Suprapubic skin (tissue), 4 donors: ENCODE results near the gene FSTL1. TPM values are rescaled to one million over a fixed set of nuclear protein-coding genes. Genes with fewer than 3 reads are reported as not detected.

Source experiments
- DNase-seq, 2 donors: peaks; one replicate each; pipeline ENCODE4 v3.0.0-alpha.2; 2019; ENCODE audit warnings: low spot score in 2 of 2
- H3K27ac ChIP-seq: fragments of 200-600 bp; sonication (generic); one replicate; pipeline ENCODE4 v1.5.1; 2019
- H3K27me3 ChIP-seq: fragments of 200-600 bp; sonication (generic); one replicate; pipeline ENCODE4 v1.5.1; 2019
- H3K36me3 ChIP-seq: fragments of 200-600 bp; sonication (generic); one replicate; pipeline ENCODE4 v1.5.1; 2019
- H3K4me1 ChIP-seq: fragments of 200-600 bp; sonication (generic); one replicate; pipeline ENCODE4 v1.5.1; 2019
- H3K4me3 ChIP-seq: fragments of 200-600 bp; sonication (generic); one replicate; pipeline ENCODE4 v1.5.1; 2019; ENCODE audit warnings: mild to moderate bottlenecking
- H3K9me3 ChIP-seq: fragments of 200-600 bp; sonication (generic); one replicate; pipeline ENCODE4 v1.5.1; 2019
- CTCF ChIP-seq, 2 donors: fragments of 200-600 bp in 1 of 2; fragments of 450-650 bp in 1 of 2; sonication (generic) in 1 of 2; IDR thresholded peaks; one replicate each; pipeline ENCODE4 v1.5.1; 2016 to 2019; ENCODE audit warnings: antibody characterized with exemption in 2 of 2, mild to moderate bottlenecking in 1 of 2, moderate library complexity in 1 of 2
- EP300 ChIP-seq: sonication (generic); formaldehyde crosslinking; IDR thresholded peaks from one replicate; pipeline ENCODE4 v1.6.1; 2017; ENCODE audit warnings: antibody characterized with exemption
- POLR2A ChIP-seq, 2 donors: fragments of 450-650 bp; IDR thresholded peaks; one replicate each; pipeline ENCODE4 v1.6.1; 2017; ENCODE audit warnings: antibody characterized with exemption in 2 of 2, mild to moderate bottlenecking in 2 of 2, moderate library complexity in 2 of 2
- POLR2AphosphoS5 ChIP-seq, 3 donors: sonication (generic); formaldehyde crosslinking; IDR thresholded peaks; one replicate each; pipeline ENCODE4 v1.6.1; 2017; ENCODE audit warnings: antibody characterized with exemption in 3 of 3
- WGBS: methylation state at CpG from one replicate; pipeline ENCODE4 v1.1.5; 2018; 5-methylcytosine and 5-hydroxymethylcytosine counted together
- total RNA-seq, 4 donors: library from RNA; depleted of rRNA; stranded (reverse); fragments of >200 nt; gene quantifications; one replicate each; pipeline ENCODE4 v1.1.0, GENCODE V29; 2016

Gene FSTL1
- total RNA-seq, 4 donors from 2014 or later, result 58.3 to 75.3 (median 63.9) TPM

- 2% methylated on average over 32 of the region's 32 CpGs for WGBS
- Histone ChIP-seq H3K36me3 (no peaks in the 10 kb centered on the region), H3K27ac (peak overlapping the region; percentile 97), H3K27me3 (no peaks in the 10 kb centered on the region), H3K4me1 (peaks cover 38% of the 10 kb centered on the region), H3K9me3 (no peaks in the 10 kb centered on the region), H3K4me3 (peak overlapping the region; percentile 95)
- peak in 1 of 2 donors; percentile 81 for DNase-seq
- TF ChIP-seq POLR2A (IDR thresholded peaks at IDR 0.05) (no peak), CTCF (IDR thresholded peaks at IDR 0.05) (no peak), POLR2AphosphoS5 (IDR thresholded peaks at IDR 0.05) (no peak), EP300 (no peak)
Observed at GRCh38 chr3:120449701-120450599, 842 bp downstream of the FSTL1 start.

GRCh38 chr3:120449251-120449650, 1.5 kb downstream of the FSTL1 start:
- peak overlapping the region; percentile 97 for H3K27ac ChIP-seq
- H3K4me1 ChIP-seq, result peaks cover 38% of the 10 kb centered on the region
- TF ChIP-seq POLR2A (IDR thresholded peaks at IDR 0.05) (no peak), POLR2AphosphoS5 (IDR thresholded peaks at IDR 0.05) (no peak), CTCF (IDR thresholded peaks at IDR 0.05) (no peak)
- peak overlapping the region; percentile 95 for H3K4me3 ChIP-seq
- no peak for DNase-seq
- no peaks in the 10 kb centered on the region for H3K9me3 ChIP-seq
- no peaks in the 10 kb centered on the region for H3K36me3 ChIP-seq
- H3K27me3 ChIP-seq, result no peaks in the 10 kb centered on the region
- 55% methylated on average over 6 of the region's 6 CpGs for WGBS

- peak overlapping the region; percentile 95 for H3K4me3 ChIP-seq
- TF ChIP-seq POLR2A (IDR thresholded peaks at IDR 0.05) (no peak), POLR2AphosphoS5 (IDR thresholded peaks at IDR 0.05) (peak in 1 of 3 donors; percentile 14)
- no peaks in the 10 kb centered on the region for H3K9me3 ChIP-seq
- no peaks in the 10 kb centered on the region for H3K36me3 ChIP-seq
- H3K27ac ChIP-seq, result peak overlapping the region; percentile 97
- WGBS, result 80% methylated on average over 2 of the region's 2 CpGs
- no peaks in the 10 kb centered on the region for H3K27me3 ChIP-seq
- peaks cover 43% of the 10 kb centered on the region for H3K4me1 ChIP-seq
- DNase-seq, result peak in 1 of 2 donors; percentile 59
Observed at GRCh38 chr3:120448756-120449155, 2.0 kb downstream of the FSTL1 start.

GRCh38 chr3:120446891-120447668, 3.7 kb downstream of the FSTL1 start:
- no peaks in the 10 kb centered on the region for H3K36me3 ChIP-seq
- peaks cover 51% of the 10 kb centered on the region for H3K4me1 ChIP-seq
- 100% methylated on average over 1 of the region's 1 CpG for WGBS
- no peaks in the 10 kb centered on the region for H3K9me3 ChIP-seq
- H3K27ac ChIP-seq, result peak overlapping the region; percentile 23
- DNase-seq, result peak in 1 of 2 donors; percentile 31
- peak overlapping the region; percentile 95 for H3K4me3 ChIP-seq
- H3K27me3 ChIP-seq, result no peaks in the 10 kb centered on the region
- no peak for TF ChIP-seq CTCF (IDR thresholded peaks at IDR 0.05)
- no peak for TF ChIP-seq EP300
- no peak for TF ChIP-seq POLR2A (IDR thresholded peaks at IDR 0.05)
- no peak for TF ChIP-seq POLR2AphosphoS5 (IDR thresholded peaks at IDR 0.05)

- H3K27me3 ChIP-seq, result no peaks in the 10 kb centered on the region
- WGBS, result 76% methylated on average over 5 of the region's 5 CpGs
- peaks cover 4% of the 10 kb centered on the region for H3K36me3 ChIP-seq
- no peak overlapping the region for H3K27ac ChIP-seq
- TF ChIP-seq POLR2AphosphoS5 (IDR thresholded peaks at IDR 0.05) (no peak), POLR2A (IDR thresholded peaks at IDR 0.05) (no peak), EP300 (no peak), CTCF (IDR thresholded peaks at IDR 0.05) (no peak)
- no peak overlapping the region for H3K4me3 ChIP-seq
- peaks cover 52% of the 10 kb centered on the region for H3K4me1 ChIP-seq
- no peaks in the 10 kb centered on the region for H3K9me3 ChIP-seq
- no peak for DNase-seq
Observed at GRCh38 chr3:120445654-120446053, 5.1 kb downstream of the FSTL1 start.
